K562 (cell line): ENCODE data around the gene TNFRSF6B. TPM values are rescaled to one million over a fixed set of nuclear protein-coding genes. Genes with fewer than 3 reads are reported as not detected.

ENCODE experiments used
- ATAC-seq: fragments of 200-7000 bp; cut with Tn5 transposase; 3 replicates; pipeline ENCODE4 v1.9.1; 2020; ENCODE audit warnings: moderate library complexity
- BruUV-seq: library from RNA; stranded (reverse); fragments of 400-500 nt; replicated peaks from 2 replicates; lab custom pipeline; 2021; lab: Mats Ljungman, UMichigan
- CTCF ChIA-PET: fragments of 300-600 bp; formaldehyde crosslinking; extraction: SDS; loops from one replicate; lab custom pipeline; 2021; ENCODE audit warnings: low intra/inter-chr PET ratio; lab: Yijun Ruan, JAX
- POLR2A ChIA-PET: fragments of 300-600, 350-650 bp; sonication (Branson Sonifier 250); formaldehyde crosslinking; extraction: SDS; loops from one replicate; lab custom pipeline; 2021; ENCODE audit warnings: antibody characterized with exemption, inconsistent platforms; lab: Yijun Ruan, JAX
- DNase-seq, 4 experiments: peaks; one replicate each; pipeline versions ENCODE4 v3.0.0 to v3.0.0-alpha.2; 2011 to 2018; ENCODE audit warnings: low spot score in 3 of 4, mixed read lengths in 3 of 4; ENCODE audit errors: extremely low read depth in 1 of 4
- FAIRE-seq: peaks from 2 replicates; lab custom pipeline; 2011; peaks lifted over from hg19 to GRCh38; lab: Jason Lieb, UNC
- H2AFZ ChIP-seq: 2 replicates; pipeline ENCODE4 v1.6.0; 2011; ENCODE audit warnings: low read depth, low read length, control low read depth, inconsistent platforms
- H3K27ac ChIP-seq: fragments of 200-600 bp; 3 replicates; pipeline ENCODE4 v1.8.0; 2011; ENCODE audit warnings: low read depth, mild to moderate bottlenecking, control low read depth, inconsistent platforms, low read length, moderate library complexity, mixed read lengths; ENCODE audit errors: extremely low read depth
- H3K27me3 ChIP-seq, 2 experiments: fragments of 300-600 bp in 1 of 2; 2 replicates in 1 of 2; 3 replicates in 1 of 2; pipeline versions ENCODE4 v1.6.0 to v1.8.0; 2011; ENCODE audit warnings: inconsistent platforms in 2 of 2, low read length in 2 of 2, mild to moderate bottlenecking in 1 of 2, mixed read lengths in 1 of 2, moderate library complexity in 1 of 2; ENCODE audit not compliant: control insufficient read depth in 2 of 2, insufficient read depth in 2 of 2
- H3K36me3 ChIP-seq: fragments of 300-600 bp; 3 replicates; pipeline ENCODE4 v1.8.0; 2011; ENCODE audit warnings: mild to moderate bottlenecking, low read length, inconsistent platforms; ENCODE audit not compliant: control insufficient read depth, insufficient read depth
- H3K4me1 ChIP-seq, 2 experiments: fragments of 200-600 bp in 1 of 2; replicated peaks in 1 of 2; 2 replicates in 1 of 2; 3 replicates in 1 of 2; pipeline versions ENCODE4 v1.5.1 to v1.8.0; 2011; ENCODE audit warnings: inconsistent platforms in 2 of 2, low read length in 2 of 2, mild to moderate bottlenecking in 1 of 2, mixed read lengths in 1 of 2, moderate library complexity in 1 of 2; ENCODE audit not compliant: control insufficient read depth in 2 of 2, insufficient read depth in 2 of 2
- H3K4me2 ChIP-seq: 2 replicates; pipeline ENCODE4 v1.6.1; 2011; ENCODE audit warnings: low read length, control low read depth, inconsistent platforms, mixed read lengths; ENCODE audit not compliant: insufficient read depth
- H3K4me3 ChIP-seq: fragments of 200-600 bp; sonication (generic), shearing (Covaris generic); 2 replicates; pipeline ENCODE4 v1.5.1; 2016; ENCODE audit warnings: control low read depth, inconsistent platforms
- H3K79me2 ChIP-seq: fragments of 200-600 bp; 3 replicates; pipeline ENCODE4 v1.8.0; 2011; ENCODE audit warnings: low read length, inconsistent platforms; ENCODE audit not compliant: control insufficient read depth, insufficient read depth
- H3K9ac ChIP-seq, 2 experiments: 2 replicates each; pipeline versions ENCODE4 v1.6.0 to v1.6.1; 2011; ENCODE audit warnings: low read depth in 2 of 2, low read length in 2 of 2, control low read depth in 1 of 2, inconsistent platforms in 1 of 2, mild to moderate bottlenecking in 1 of 2, mixed read lengths in 1 of 2; ENCODE audit not compliant: insufficient read depth in 1 of 2
- H3K9me1 ChIP-seq: one replicate; pipeline ENCODE4 v1.6.0; 2011; ENCODE audit warnings: inconsistent platforms, mild to moderate bottlenecking, low read length, moderate library complexity; ENCODE audit not compliant: control insufficient read depth, insufficient read depth
- H3K9me3 ChIP-seq: replicated peaks from 2 replicates; pipeline ENCODE4 v1.5.1; 2011; ENCODE audit warnings: low read depth, low read length, inconsistent platforms; ENCODE audit not compliant: control insufficient read depth, insufficient read depth
- H4K20me1 ChIP-seq: replicated peaks from 2 replicates; pipeline ENCODE4 v1.6.1; 2011; ENCODE audit warnings: low read length, inconsistent platforms, mixed read lengths; ENCODE audit not compliant: control insufficient read depth, insufficient read depth
- PCBP1 ChIP-seq: fragments of 200-400 bp; formaldehyde crosslinking; IDR thresholded peaks from 2 replicates; pipeline ENCODE4 v1.6.1; 2018; ENCODE audit warnings: mild to moderate bottlenecking, low read depth, low read length; ENCODE audit not compliant: poor library complexity, severe bottlenecking
- POLR2A ChIP-seq: fragments of 450-650 bp; conservative IDR thresholded peaks from 2 replicates; pipeline ENCODE4 v1.6.1; 2016
- POLR2G ChIP-seq: fragments of 200-400 bp; formaldehyde crosslinking; IDR thresholded peaks from 2 replicates; pipeline ENCODE4 v1.6.1; 2017; ENCODE audit warnings: low read depth, mild to moderate bottlenecking, antibody characterized with exemption, low read length, moderate library complexity
- RBFOX2 ChIP-seq: fragments of 200-400 bp; formaldehyde crosslinking; IDR thresholded peaks from 2 replicates; pipeline ENCODE4 v1.6.1; 2017; ENCODE audit warnings: low read depth, mild to moderate bottlenecking, low read length, moderate library complexity
- WGBS: fragments of 100-300 bp; shearing (Covaris generic); methylation state at CpG from one replicate; pipeline ENCODE4 v1.1.6; 2016; ENCODE audit warnings: low coverage, mixed read lengths; ENCODE audit not compliant: insufficient coverage; ENCODE audit errors: missing lambda C conversion rate; 5-methylcytosine and 5-hydroxymethylcytosine counted together
- in situ Hi-C: fragments of 300-500 bp; cut with MboI; formaldehyde crosslinking; loops from 4 replicates; pipeline ENCODE4 v1.15.0; 2018; ENCODE audit warnings: inconsistent platforms, mixed read lengths
- intact Hi-C: fragments of 100-400 bp; cut with micrococcal nuclease; formaldehyde crosslinking; loops from 2 replicates; pipeline ENCODE4 v1.14.2; 2022
- polyA plus RNA-seq, 8 experiments: library from polyadenylated mRNA; depleted of rRNA in 4 of 8; stranded (reverse) in 5 of 8; unstranded in 3 of 8; fragments of >200 nt; fragmentation: Nextera tagmentation in 2 of 8; fragmentation: Illumina TruSeq in 1 of 8; extraction: Ambion mirVana in 2 of 8; extraction: Trizol in 1 of 8; gene quantifications; 2 replicates each; pipeline versions ENCODE4 v1.2.1 to v1.2.3, GENCODE V29; 2011 to 2014; ENCODE audit warnings: inconsistent platforms in 1 of 8, missing spikeins in 1 of 8
- total RNA-seq, 7 experiments: library from RNA; depleted of rRNA in 6 of 7; stranded (reverse); fragments of >200 nt in 6 of 7; fragmentation: Illumina TruSeq in 2 of 7; extraction: Trizol in 2 of 7; gene quantifications; 2 replicates each; pipeline versions ENCODE4 v1.2.1 to v1.2.3, GENCODE V29; 2011 to 2021; ENCODE audit warnings: low replicate concordance in 1 of 7
- TF ChIP-seq, protein P1 (sequence below): sonication (generic); formaldehyde crosslinking; IDR thresholded peaks from 2 replicates; pipeline ENCODE4 v1.8.1; 2023; ENCODE audit warnings: mild to moderate bottlenecking, missing genetic modification reagents

The TNFRSF6B gene
- total and polyA plus RNA-seq, 9 of the 15 experiments (the other 6 are each of a cell fraction or from before 2014, with no cell fraction given) = 0.10 to 3.5 (median 0.32) TPM; not detected in 6

DNA sequence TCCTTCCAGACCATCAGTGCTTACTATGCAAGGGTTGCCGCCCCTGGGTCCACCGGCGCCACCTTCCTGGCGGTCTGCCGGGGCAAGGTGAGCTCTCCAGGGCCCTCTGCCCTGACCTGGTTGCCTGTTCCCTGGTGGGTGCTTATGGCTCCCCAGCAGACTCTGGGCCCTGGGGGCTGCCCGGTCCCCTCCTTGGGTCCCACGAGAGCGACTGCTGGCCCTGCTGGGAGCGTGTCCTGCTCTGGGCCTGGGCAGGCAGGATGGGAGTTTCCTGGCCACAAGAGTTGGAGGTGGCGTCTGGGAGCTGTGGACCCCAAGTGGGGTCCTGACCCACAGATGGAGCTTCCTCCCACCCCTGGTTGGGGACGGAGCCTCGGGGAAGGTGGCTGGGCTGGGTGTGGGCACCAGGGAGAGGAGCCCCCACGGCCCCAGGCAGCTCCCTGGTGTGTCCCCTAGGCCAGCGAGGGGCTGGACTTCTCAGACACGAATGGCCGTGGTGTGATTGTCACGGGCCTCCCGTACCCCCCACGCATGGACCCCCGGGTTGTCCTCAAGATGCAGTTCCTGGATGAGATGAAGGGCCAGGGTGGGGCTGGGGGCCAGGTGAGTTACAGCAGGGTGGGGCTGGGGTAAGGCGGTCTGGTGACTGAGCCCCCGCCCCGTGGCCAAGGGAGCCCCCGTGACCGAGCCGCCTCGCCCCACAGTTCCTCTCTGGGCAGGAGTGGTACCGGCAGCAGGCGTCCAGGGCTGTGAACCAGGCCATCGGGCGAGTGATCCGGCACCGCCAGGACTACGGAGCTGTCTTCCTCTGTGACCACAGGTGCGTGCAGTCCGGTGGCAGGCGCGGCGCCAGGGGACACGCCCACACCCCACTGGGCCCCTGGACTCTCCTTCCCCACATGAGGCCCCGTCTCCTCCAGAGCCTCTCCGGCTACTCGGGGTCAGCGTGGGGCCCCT, 7.1 kb upstream of the TNFRSF6B start:
- in situ Hi-C loops (no loop called here), intact Hi-C loops (no loop called here)
- no peak for DNase-seq
- Histone ChIP-seq H3K36me3 (peaks cover 26% of the 10 kb centered on the region; the same call in 2 of the 3 replicates), H2AFZ (no peak overlapping the region), H3K27ac (no peak overlapping the region), H3K79me2 (no peaks in the 10 kb centered on the region), H3K4me1 (peaks cover 9 to 69% of the 10 kb centered on the region in 2 experiments), H3K27me3 (no peaks in the 10 kb centered on the region), H3K9ac (peak overlapping the region in 1 of 2 experiments; percentile 45; a peak in 1 of 4 replicates), H3K4me2 (no peak overlapping the region), H4K20me1 (no peaks in the 10 kb centered on the region), H3K9me1 (no peaks in the 10 kb centered on the region), H3K4me3 (no peak overlapping the region), H3K9me3 (no peaks in the 10 kb centered on the region)
- POLR2A ChIA-PET = interaction anchor here (0.6 kb wide), 1 partner anchor 457 kb away, joined by 3 read pairs; no protein-coding TSS in a partner anchor
- no peak for FAIRE-seq
- CTCF ChIA-PET = no interaction called here
- no peak for ATAC-seq
- no TSS peak for BruUV-seq
- TF ChIP-seq RBFOX2 = peak; percentile 28
- TF ChIP-seq, protein P1, sequence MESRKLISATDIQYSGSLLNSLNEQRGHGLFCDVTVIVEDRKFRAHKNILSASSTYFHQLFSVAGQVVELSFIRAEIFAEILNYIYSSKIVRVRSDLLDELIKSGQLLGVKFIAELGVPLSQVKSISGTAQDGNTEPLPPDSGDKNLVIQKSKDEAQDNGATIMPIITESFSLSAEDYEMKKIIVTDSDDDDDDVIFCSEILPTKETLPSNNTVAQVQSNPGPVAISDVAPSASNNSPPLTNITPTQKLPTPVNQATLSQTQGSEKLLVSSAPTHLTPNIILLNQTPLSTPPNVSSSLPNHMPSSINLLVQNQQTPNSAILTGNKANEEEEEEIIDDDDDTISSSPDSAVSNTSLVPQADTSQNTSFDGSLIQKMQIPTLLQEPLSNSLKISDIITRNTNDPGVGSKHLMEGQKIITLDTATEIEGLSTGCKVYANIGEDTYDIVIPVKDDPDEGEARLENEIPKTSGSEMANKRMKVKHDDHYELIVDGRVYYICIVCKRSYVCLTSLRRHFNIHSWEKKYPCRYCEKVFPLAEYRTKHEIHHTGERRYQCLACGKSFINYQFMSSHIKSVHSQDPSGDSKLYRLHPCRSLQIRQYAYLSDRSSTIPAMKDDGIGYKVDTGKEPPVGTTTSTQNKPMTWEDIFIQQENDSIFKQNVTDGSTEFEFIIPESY (CRISPR knock-in tag) = no peak
- TF ChIP-seq POLR2G = peak; percentile 70
- peak; percentile 4 for TF ChIP-seq PCBP1
- peak; percentile 29; the same call in 1 of the 2 replicates for TF ChIP-seq POLR2A
- TF ChIP-seq, all 486 proteins: peak for 4
- WGBS = 97% methylated on average over 14 of the region's 44 CpGs
